ENCODE results near the gene UROS. TPM values are rescaled to one million over a fixed set of nuclear protein-coding genes. Genes with fewer than 3 reads are reported as not detected.

Gene UROS
- total RNA-seq, 3 donors from 2014 or later: 31.5 to 45.2 (median 35.1) TPM

GRCh38 chr10:125783957-125784356 is 39.1 kb downstream of the UROS start:
- no peaks in the 10 kb centered on the region for H3K4me1 ChIP-seq
- H3K27me3 ChIP-seq: no peaks in the 10 kb centered on the region
- H3K9me3 ChIP-seq: no peaks in the 10 kb centered on the region
- H3K36me3 ChIP-seq: no peaks in the 10 kb centered on the region
- intact Hi-C loops (cut with DNase I; ENCODE audit: low total_unique reads): no loop called here
- H3K27ac ChIP-seq: no peak overlapping the region
- no peak overlapping the region for H3K4me3 ChIP-seq
- no peak for DNase-seq (ENCODE audit: low spot score in 2 of 2)
- TF ChIP-seq POLR2AphosphoS5 (IDR thresholded peaks at IDR 0.05) (no peak), CTCF (IDR thresholded peaks at IDR 0.05) (no peak), POLR2A (IDR thresholded peaks at IDR 0.05) (no peak)

DNA sequence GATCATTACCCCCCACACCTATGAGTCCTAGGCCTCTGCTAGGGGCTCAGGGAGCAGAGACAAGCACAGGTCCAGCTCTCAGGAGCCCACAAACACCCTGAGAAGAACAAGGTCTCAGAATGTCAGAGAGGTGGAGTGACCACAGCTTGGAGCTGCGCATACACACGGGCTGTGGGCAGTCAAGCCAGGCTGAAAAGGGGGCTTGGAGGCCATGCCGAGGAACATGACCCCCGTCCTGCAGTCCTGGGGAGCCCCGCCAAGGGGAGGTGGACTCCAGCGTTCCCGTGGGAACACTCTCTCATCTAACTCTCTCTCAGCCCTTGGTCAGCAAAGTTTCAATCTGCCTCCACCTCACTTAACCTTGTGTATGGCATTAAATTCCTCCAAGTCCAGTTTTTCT is 39.6 kb downstream of the UROS start:
- intact Hi-C loops (cut with DNase I; ENCODE audit: low total_unique reads): no loop called here
- Histone ChIP-seq H3K9me3 (no peaks in the 10 kb centered on the region), H3K27me3 (no peaks in the 10 kb centered on the region), H3K27ac (no peak overlapping the region), H3K36me3 (no peaks in the 10 kb centered on the region), H3K4me3 (no peak overlapping the region), H3K4me1 (no peaks in the 10 kb centered on the region)
- no peak for DNase-seq (ENCODE audit: low spot score in 2 of 2)
- TF ChIP-seq POLR2AphosphoS5 (IDR thresholded peaks at IDR 0.05): no peak
- no peak for TF ChIP-seq CTCF (IDR thresholded peaks at IDR 0.05)
- TF ChIP-seq POLR2A (IDR thresholded peaks at IDR 0.05): no peak

- no peak for DNase-seq (ENCODE audit: low spot score in 2 of 2)
- TF ChIP-seq POLR2A (IDR thresholded peaks at IDR 0.05): no peak
- Histone ChIP-seq H3K9me3 (no peaks in the 10 kb centered on the region), H3K4me3 (no peak overlapping the region), H3K27ac (no peak overlapping the region), H3K27me3 (no peaks in the 10 kb centered on the region), H3K4me1 (no peaks in the 10 kb centered on the region), H3K36me3 (no peaks in the 10 kb centered on the region)
- intact Hi-C loops (cut with DNase I; ENCODE audit: low total_unique reads): no loop called here
Measured at GRCh38 chr10:125782616-125783015, 40.4 kb downstream of the UROS start.

DNA sequence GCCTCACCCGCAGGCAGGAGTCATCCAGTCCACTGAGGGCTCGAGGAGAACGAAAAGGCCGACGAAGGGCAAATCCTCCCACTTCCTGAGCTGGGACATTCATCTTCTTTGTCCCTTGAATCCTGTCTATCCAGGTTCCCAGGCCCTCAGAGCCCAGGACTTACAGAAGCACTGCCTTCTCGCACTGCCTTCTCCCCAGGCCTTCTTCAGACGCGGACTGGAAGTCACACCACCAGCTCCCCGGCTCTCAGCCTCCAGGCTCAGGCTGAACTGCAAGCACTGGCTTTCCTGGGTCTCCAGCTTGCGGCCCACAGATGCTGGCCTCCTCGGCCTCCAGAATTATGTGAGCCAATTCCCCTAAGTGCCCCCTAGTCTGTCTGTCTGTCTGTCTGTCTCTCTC is 41.0 kb downstream of the UROS start:
- DNase-seq (ENCODE audit: low spot score in 2 of 2): no peak
- no peak overlapping the region for H3K27ac ChIP-seq
- H3K27me3 ChIP-seq: no peaks in the 10 kb centered on the region
- H3K4me3 ChIP-seq: no peak overlapping the region
- no peaks in the 10 kb centered on the region for H3K9me3 ChIP-seq
- H3K36me3 ChIP-seq: no peaks in the 10 kb centered on the region
- intact Hi-C loops (cut with DNase I; ENCODE audit: low total_unique reads): no loop called here
- H3K4me1 ChIP-seq: no peaks in the 10 kb centered on the region
- TF ChIP-seq CTCF (IDR thresholded peaks at IDR 0.05) (no peak), POLR2A (IDR thresholded peaks at IDR 0.05) (no peak), POLR2AphosphoS5 (IDR thresholded peaks at IDR 0.05) (no peak)

DNA sequence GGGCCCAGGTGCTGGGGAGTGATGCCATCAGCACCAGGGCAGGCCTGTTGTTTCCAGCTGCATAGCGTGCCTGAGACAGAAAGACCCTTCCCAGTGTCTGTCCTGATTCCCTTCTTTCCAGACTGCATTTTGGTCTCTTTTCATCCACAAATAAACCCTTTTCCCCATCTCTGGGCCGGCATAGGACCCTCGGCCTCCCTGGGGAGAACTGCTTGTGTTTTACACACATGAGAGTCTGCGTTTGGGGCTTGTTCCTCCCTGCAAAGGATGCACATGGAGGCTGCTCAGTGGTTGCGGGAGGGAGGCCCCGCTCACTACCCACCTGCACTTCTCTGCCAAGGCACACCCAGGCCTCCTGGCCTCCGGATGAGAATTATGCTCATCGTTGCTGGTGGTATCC is 41.7 kb downstream of the UROS start:
- no peaks in the 10 kb centered on the region for H3K27me3 ChIP-seq
- intact Hi-C loops (cut with DNase I; ENCODE audit: low total_unique reads): no loop called here
- TF ChIP-seq POLR2AphosphoS5 (IDR thresholded peaks at IDR 0.05) (no peak), POLR2A (IDR thresholded peaks at IDR 0.05) (no peak), CTCF (IDR thresholded peaks at IDR 0.05) (no peak)
- H3K4me3 ChIP-seq: no peak overlapping the region
- H3K9me3 ChIP-seq: no peaks in the 10 kb centered on the region
- H3K27ac ChIP-seq: no peak overlapping the region
- no peaks in the 10 kb centered on the region for H3K4me1 ChIP-seq
- H3K36me3 ChIP-seq: no peaks in the 10 kb centered on the region
- no peak for DNase-seq (ENCODE audit: low spot score in 2 of 2)

All from breast epithelium (tissue), 4 donors.